Cardiac muscle cell (in vitro differentiated cells and primary cell): ENCODE data around the gene NUP93. TPM values are rescaled to one million over a fixed set of nuclear protein-coding genes. Genes with fewer than 3 reads are reported as not detected.

Experiments
- DNase-seq, 2 donors: peaks; one replicate each; pipeline versions ENCODE4 v3.0.0 to v3.0.0-alpha.2; 2010 to 2017; ENCODE audit warnings: low read depth in 1 of 2, low spot score in 1 of 2
- H3K27ac ChIP-seq: fragments of 200-600 bp; sonication (generic); 2 replicates; pipeline ENCODE4 v1.5.1; 2016
- H3K27me3 ChIP-seq: fragments of 200-600 bp; sonication (generic); 2 replicates; pipeline ENCODE4 v1.6.0; 2016; ENCODE audit warnings: control low read depth
- H3K36me3 ChIP-seq: fragments of 200-600 bp; sonication (generic); 2 replicates; pipeline ENCODE4 v1.5.1; 2016; ENCODE audit warnings: control low read depth
- H3K4me1 ChIP-seq: fragments of 200-600 bp; sonication (generic); 2 replicates; pipeline ENCODE4 v1.8.1; 2017; ENCODE audit warnings: low read depth, mild to moderate bottlenecking, mixed run types
- H3K4me3 ChIP-seq: fragments of 200-600 bp; sonication (generic); 2 replicates; pipeline ENCODE4 v1.5.1; 2016; ENCODE audit warnings: mild to moderate bottlenecking
- H3K9me3 ChIP-seq: fragments of 200-600 bp; sonication (generic); 2 replicates; pipeline ENCODE4 v1.5.1; 2017; ENCODE audit warnings: low read depth, mild to moderate bottlenecking, control low read depth
- polyA plus RNA-seq: library from polyadenylated mRNA; unstranded; fragments of >200 nt; fragmentation: Nextera tagmentation; extraction: Ambion mirVana; gene quantifications from 2 replicates; pipeline ENCODE4 v1.2.1, GENCODE V29; 2016
- total RNA-seq: library from RNA; depleted of rRNA; stranded (reverse); fragments of >200 nt; gene quantifications from 2 replicates; pipeline ENCODE4 v1.2.3, GENCODE V29; 2016
- TF ChIP-seq, protein P1 (sequence below): IDR thresholded peaks from 2 replicates; pipeline ENCODE4 v1.5.1; 2012; ENCODE audit warnings: low read depth, mild to moderate bottlenecking, low read length

Gene NUP93
- total and polyA plus RNA-seq, 2 experiments from 2014 or later = 110 to 127 TPM

DNA sequence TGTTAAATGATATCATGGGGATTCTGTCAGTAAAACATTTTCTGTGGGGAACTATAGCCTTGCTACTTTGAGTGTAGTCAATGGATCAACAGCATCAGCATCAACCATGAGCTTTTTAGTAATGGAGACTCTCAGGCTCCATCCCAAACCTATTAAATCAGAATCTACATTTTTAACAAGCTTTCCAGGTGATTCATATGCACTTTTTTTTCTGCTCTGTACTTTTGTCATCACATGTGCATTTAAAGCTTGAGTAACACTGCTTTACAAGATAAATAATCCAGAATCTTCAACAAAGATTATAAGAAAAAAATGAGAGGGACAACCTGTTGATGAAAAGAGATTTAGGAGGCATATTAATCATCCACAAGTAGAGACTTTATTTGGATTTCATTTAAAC is 23.5 kb downstream of the NUP93 start:
- no peak for DNase-seq
- Histone ChIP-seq H3K27ac (no peak overlapping the region), H3K4me3 (no peak overlapping the region), H3K9me3 (no peaks in the 10 kb centered on the region), H3K27me3 (no peaks in the 10 kb centered on the region), H3K36me3 (no peaks in the 10 kb centered on the region), H3K4me1 (peaks cover 18% of the 10 kb centered on the region)
- TF ChIP-seq, protein P1, sequence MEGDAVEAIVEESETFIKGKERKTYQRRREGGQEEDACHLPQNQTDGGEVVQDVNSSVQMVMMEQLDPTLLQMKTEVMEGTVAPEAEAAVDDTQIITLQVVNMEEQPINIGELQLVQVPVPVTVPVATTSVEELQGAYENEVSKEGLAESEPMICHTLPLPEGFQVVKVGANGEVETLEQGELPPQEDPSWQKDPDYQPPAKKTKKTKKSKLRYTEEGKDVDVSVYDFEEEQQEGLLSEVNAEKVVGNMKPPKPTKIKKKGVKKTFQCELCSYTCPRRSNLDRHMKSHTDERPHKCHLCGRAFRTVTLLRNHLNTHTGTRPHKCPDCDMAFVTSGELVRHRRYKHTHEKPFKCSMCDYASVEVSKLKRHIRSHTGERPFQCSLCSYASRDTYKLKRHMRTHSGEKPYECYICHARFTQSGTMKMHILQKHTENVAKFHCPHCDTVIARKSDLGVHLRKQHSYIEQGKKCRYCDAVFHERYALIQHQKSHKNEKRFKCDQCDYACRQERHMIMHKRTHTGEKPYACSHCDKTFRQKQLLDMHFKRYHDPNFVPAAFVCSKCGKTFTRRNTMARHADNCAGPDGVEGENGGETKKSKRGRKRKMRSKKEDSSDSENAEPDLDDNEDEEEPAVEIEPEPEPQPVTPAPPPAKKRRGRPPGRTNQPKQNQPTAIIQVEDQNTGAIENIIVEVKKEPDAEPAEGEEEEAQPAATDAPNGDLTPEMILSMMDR = no peak

DNA sequence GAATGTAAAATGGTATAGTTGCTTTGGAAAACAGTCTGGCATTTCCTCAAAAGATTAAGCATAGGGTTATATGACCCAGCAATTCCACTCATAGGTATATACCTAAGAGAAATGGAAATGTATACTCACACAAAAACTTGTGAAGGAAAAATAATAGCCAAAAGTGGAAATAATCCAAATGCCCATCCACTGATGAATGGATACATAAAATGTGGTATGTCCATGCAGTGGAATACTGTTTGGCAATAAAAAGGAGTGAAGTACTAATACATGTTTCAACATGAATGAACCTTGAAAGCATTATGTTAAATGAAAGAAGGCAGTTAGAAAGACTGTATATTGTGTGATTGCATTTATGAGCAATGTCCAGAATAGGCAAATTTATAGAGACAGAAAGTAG is 25.1 kb downstream of the NUP93 start:
- no peaks in the 10 kb centered on the region for H3K9me3 ChIP-seq
- peaks cover 14% of the 10 kb centered on the region for H3K36me3 ChIP-seq
- H3K4me3 ChIP-seq = no peak overlapping the region
- TF ChIP-seq, protein P1 = no peak
- H3K4me1 ChIP-seq = peaks cover 1% of the 10 kb centered on the region
- DNase-seq = no peak
- no peaks in the 10 kb centered on the region for H3K27me3 ChIP-seq
- H3K27ac ChIP-seq = no peak overlapping the region

DNA sequence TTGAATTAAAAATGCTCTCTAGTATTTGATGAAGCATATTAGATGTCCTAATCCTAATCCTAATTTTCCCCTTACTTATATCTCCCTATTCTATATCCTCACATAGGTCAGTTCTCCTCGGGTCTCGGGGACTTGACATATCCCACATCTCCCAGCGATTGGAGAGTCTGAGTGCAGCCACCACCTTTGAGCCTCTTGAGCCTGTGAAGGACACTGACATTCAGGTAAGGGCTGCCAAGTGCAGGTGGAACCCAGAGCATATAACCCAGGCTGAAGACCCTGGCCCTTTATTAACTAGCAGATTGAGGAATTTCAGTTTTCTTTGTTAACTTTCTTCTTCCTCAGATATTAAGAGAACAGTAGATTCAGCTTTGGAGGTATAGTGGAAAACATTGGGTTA is 28.5 kb downstream of the NUP93 start:
- no peak overlapping the region for H3K27ac ChIP-seq
- H3K4me3 ChIP-seq = no peak overlapping the region
- no peaks in the 10 kb centered on the region for H3K27me3 ChIP-seq
- H3K9me3 ChIP-seq = no peaks in the 10 kb centered on the region
- H3K36me3 ChIP-seq = peaks cover 25% of the 10 kb centered on the region
- DNase-seq = no peak
- TF ChIP-seq, protein P1 = no peak
- H3K4me1 ChIP-seq = no peaks in the 10 kb centered on the region

DNA sequence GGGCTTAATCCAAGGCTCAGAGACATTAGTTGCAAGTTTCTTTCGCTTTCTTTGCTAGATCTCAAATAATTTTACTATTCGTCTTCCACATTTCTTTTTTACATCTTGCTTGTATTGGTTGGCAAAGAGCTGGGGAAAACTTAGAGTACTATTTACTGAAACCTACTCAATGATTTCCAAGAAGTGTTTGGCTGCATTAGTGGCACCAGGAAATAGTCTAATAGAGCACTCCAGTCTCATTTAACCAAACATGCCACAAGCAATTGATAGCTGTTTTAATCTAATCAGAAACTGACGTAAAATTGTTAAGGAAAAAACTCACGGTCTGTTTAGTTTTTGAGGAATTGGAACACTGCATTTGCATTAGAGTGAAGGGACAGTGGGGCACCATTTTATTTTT is 29.0 kb downstream of the NUP93 start:
- TF ChIP-seq, protein P1 = no peak
- H3K9me3 ChIP-seq = no peaks in the 10 kb centered on the region
- H3K27ac ChIP-seq = no peak overlapping the region
- no peaks in the 10 kb centered on the region for H3K27me3 ChIP-seq
- H3K4me1 ChIP-seq = no peaks in the 10 kb centered on the region
- DNase-seq = no peak
- H3K4me3 ChIP-seq = no peak overlapping the region
- peaks cover 25% of the 10 kb centered on the region for H3K36me3 ChIP-seq

GRCh38 chr16:56763291-56763916 is 33.5 kb downstream of the NUP93 start:
- peaks cover 21% of the 10 kb centered on the region for H3K4me1 ChIP-seq
- peaks cover 25% of the 10 kb centered on the region for H3K36me3 ChIP-seq
- H3K27me3 ChIP-seq = no peaks in the 10 kb centered on the region
- TF ChIP-seq, protein P1 = no peak
- no peak overlapping the region for H3K4me3 ChIP-seq
- H3K9me3 ChIP-seq = no peaks in the 10 kb centered on the region
- no peak for DNase-seq
- no peak overlapping the region for H3K27ac ChIP-seq
